GM12874 (cell line): ENCODE results near the gene DYNC1I2.

Experiments
- CTCF ChIP-seq: IDR thresholded peaks from 2 replicates; pipeline ENCODE4 v1.5.1; 2011; ENCODE audit warnings: low read depth, mild to moderate bottlenecking, control low read depth, low read length, moderate library complexity; ENCODE audit not compliant: insufficient read depth

The DYNC1I2 gene

GRCh38 chr2:171687287-171688128 lies at the start of gene DYNC1I2:
Gene DYNC1I2, plus strand, starts transcription at chr2:171687469. Its CDS starts 2,687 bp downstream, at chr2:171690156.
- no peak for TF ChIP-seq CTCF

DNA sequence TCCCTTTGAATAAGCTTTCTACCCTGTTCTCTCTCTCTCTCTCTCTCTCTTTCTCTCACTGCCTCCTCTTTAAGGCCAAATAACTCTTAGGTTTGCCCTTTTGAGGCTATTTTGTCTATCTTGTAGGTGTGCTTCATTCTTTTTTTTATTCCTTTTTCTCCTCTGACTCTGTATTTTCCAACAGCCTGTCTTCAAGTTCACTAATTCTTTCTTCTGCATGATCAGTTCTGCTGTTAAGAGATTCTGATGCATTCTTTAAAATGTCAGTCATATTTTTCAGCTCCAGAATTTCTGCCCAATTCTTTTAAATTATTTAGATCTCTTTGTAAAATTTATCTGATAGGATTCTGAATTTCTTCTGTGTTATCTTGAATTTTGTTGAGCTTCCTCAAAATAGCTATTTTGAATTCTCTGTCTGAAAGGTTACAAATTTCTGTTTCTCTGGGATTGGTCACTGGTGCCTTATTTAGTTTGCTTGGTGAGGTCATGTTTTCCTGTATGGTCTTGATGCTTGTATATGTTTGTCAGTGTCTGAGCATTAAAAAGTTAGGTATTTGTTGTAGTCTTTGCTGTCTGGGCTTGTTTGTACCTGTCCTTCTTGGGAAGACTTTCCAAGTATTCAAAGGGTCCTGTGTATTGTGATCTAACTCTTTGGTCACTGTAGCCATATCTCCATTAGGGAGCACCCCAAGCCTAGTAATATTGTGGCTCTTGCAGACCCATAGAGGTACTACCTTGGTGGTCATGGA lies 35.4 kb upstream of the DYNC1I2 start:
- no peak for TF ChIP-seq CTCF

DNA sequence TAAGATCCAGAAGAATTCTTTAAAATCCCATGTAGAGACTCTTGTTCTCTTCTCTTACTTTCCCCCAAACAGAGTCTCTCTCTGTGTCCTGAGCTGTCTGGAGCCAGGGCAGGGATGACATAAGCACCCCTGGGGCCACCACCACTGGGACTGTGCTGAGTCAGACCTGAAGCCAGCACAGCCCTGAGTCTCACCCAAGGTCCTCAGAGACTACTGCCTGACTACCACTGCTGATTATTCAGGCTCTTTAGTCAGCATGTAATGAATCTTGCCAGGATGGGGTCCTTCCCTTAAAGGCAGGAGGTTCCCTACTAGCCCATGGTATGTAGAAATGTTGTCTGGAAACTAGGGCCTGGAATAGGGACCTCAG lies 34.9 kb upstream of the DYNC1I2 start:
- TF ChIP-seq CTCF = no peak

DNA sequence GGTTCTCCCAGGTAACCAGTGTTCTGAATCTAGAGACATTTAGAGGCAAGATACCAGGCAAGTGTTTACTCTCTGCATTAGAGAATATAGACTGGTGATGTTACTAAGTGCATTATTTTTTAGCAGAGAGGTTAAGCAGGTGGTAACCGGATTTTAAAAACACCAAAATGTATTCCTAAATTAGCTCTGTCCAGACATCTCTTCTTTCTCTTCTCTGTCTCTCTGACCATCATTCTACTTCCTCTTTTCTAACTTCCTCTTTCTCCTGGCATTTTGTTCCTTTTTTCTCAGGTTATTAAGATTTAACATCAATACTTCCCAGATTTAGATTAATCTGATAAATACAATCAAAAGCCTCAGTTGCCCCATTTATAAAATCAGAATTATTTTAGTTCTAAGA lies 31.7 kb upstream of the DYNC1I2 start:
- no peak for TF ChIP-seq CTCF

GRCh38 chr2:171667041-171667440 lies 20.2 kb upstream of the DYNC1I2 start:
- no peak for TF ChIP-seq CTCF

DNA sequence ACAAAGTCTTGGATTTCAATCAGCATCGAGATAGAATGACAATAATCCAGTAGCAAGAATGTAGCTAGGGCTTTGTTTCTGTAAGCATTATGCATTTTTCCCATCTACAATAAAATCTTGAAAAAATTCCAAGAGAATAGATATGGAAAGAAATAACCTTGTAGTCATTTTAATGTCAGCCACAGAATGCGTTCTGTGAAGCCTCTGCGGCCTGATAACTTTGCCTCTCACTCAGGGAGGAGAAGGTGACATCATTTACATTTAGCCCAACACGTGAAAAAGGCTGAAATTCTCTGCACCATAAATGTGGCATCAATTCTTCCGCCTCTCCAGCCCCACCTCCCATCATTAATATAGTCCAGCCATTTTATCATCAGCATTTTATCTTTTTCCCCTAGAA lies 19.1 kb upstream of the DYNC1I2 start:
- no peak for TF ChIP-seq CTCF

- no peak for TF ChIP-seq CTCF
These were observed 18.1 kb upstream of the DYNC1I2 start for GRCh38 chr2:171669121-171669520.
